ENCODE measurements around the gene CCDC71.

Gene CCDC71

DNA sequence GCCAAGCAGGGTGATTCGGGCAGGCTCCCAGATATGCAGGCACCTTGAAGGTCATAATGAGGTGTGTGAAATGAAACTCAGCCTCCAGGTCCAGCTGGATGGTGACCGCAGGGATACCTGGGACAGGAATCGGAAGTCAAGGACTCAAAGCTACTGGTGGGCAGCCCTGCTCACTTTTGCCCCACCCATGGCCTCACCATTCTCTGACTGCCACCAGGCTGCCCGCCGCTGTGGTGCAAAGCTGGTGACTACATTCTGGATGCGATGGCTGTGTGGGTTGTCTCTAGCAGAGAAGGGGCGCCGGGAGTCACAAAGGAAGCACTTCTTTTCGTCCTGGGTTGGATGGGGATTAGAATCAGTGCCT, 34.1 kb downstream of the CCDC71 start:
- Histone ChIP-seq H3K79me2 (ENCODE audit: insufficient read depth, low read length) (no peaks in the 10 kb centered on the region), H3K36me3 (ENCODE audit: insufficient read depth, low read length) (no peaks in the 10 kb centered on the region), H3K9ac (ENCODE audit: low read depth, low read length) (no peak overlapping the region), H3K9me3 (ENCODE audit: insufficient read depth, low read length, severe bottlenecking) (no peaks in the 10 kb centered on the region), H2AFZ (ENCODE audit: low read depth, low read length) (no peak overlapping the region), H3K4me3 (ENCODE audit: low read depth in 1 of 2, low read length in 2 of 2) (no peak overlapping the region), H3K27me3 (ENCODE audit: insufficient read depth, low read length, poor library complexity) (no peaks in the 10 kb centered on the region), H3K27ac (ENCODE audit: low read length) (no peak overlapping the region), H3K4me1 (ENCODE audit: insufficient read depth, low read length) (no peaks in the 10 kb centered on the region), H4K20me1 (ENCODE audit: insufficient read depth, low read length) (no peaks in the 10 kb centered on the region), H3K4me2 (ENCODE audit: insufficient read depth, low read length) (no peak overlapping the region)
- no peak for TF ChIP-seq EZH2 (IDR thresholded peaks at IDR 0.05; ENCODE audit: borderline replicate concordance, low read depth, low read length, severe bottlenecking)
- DNase-seq: no peak
- ATAC-seq (ENCODE audit: insufficient read depth, low read depth): no peak

DNA sequence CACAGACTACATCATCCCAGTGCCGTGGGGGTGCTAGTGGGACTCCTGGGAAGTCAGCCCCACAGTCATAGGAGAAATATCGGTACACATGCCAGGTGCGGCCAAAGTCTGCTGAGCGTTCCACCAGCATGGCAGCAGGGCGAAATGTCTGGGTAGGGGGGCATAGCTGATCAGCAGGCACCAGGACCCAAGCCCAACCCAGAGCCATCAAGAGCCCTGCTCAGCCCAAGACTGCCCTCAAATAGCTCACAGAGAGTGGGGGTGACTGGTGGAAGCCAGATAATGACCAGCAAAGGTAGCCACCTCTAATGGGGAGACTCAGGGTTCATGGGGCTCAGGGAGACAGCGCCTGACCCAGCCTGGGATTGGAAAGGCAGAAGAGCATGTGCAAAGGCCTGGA, 34.6 kb downstream of the CCDC71 start:
- no peaks in the 10 kb centered on the region for H3K27me3 ChIP-seq (ENCODE audit: insufficient read depth, low read length, poor library complexity)
- no peaks in the 10 kb centered on the region for H3K36me3 ChIP-seq (ENCODE audit: insufficient read depth, low read length)
- no peak overlapping the region for H3K4me3 ChIP-seq (ENCODE audit: low read depth in 1 of 2, low read length in 2 of 2)
- no peaks in the 10 kb centered on the region for H3K9me3 ChIP-seq (ENCODE audit: insufficient read depth, low read length, severe bottlenecking)
- no peaks in the 10 kb centered on the region for H4K20me1 ChIP-seq (ENCODE audit: insufficient read depth, low read length)
- H3K4me2 ChIP-seq (ENCODE audit: insufficient read depth, low read length): no peak overlapping the region
- no peak overlapping the region for H3K9ac ChIP-seq (ENCODE audit: low read depth, low read length)
- no peak for TF ChIP-seq EZH2 (IDR thresholded peaks at IDR 0.05; ENCODE audit: borderline replicate concordance, low read depth, low read length, severe bottlenecking)
- TF ChIP-seq, protein P1, sequence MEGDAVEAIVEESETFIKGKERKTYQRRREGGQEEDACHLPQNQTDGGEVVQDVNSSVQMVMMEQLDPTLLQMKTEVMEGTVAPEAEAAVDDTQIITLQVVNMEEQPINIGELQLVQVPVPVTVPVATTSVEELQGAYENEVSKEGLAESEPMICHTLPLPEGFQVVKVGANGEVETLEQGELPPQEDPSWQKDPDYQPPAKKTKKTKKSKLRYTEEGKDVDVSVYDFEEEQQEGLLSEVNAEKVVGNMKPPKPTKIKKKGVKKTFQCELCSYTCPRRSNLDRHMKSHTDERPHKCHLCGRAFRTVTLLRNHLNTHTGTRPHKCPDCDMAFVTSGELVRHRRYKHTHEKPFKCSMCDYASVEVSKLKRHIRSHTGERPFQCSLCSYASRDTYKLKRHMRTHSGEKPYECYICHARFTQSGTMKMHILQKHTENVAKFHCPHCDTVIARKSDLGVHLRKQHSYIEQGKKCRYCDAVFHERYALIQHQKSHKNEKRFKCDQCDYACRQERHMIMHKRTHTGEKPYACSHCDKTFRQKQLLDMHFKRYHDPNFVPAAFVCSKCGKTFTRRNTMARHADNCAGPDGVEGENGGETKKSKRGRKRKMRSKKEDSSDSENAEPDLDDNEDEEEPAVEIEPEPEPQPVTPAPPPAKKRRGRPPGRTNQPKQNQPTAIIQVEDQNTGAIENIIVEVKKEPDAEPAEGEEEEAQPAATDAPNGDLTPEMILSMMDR (IDR thresholded peaks at IDR 0.05; ENCODE audit: borderline replicate concordance, extremely low read depth, low read length, poor library complexity, severe bottlenecking): no peak
- no peak overlapping the region for H3K27ac ChIP-seq (ENCODE audit: low read length)
- H2AFZ ChIP-seq (ENCODE audit: low read depth, low read length): no peak overlapping the region
- no peaks in the 10 kb centered on the region for H3K4me1 ChIP-seq (ENCODE audit: insufficient read depth, low read length)
- no peak for DNase-seq
- ATAC-seq (ENCODE audit: insufficient read depth, low read depth): no peak
- no peaks in the 10 kb centered on the region for H3K79me2 ChIP-seq (ENCODE audit: insufficient read depth, low read length)

DNA sequence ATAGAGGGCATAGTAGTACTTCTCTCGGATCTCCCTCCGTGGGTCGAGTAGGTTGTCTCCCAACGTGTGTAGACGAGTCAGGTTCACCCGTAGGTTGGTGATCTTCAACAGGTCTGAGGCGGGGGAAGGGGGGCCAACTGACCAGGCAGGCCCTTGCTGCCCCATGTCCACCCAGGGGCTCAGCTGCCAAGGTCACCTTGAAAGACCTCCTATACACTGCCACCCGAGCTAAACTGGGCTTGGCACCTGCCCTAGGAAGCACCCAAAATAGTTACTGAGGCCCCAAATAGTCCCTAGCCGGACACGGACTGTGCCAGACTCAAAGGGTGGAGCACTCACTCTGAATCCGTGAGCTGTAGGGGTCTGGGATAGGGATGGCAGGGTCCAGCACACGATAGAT, 35.1 kb downstream of the CCDC71 start:
- Histone ChIP-seq H3K9ac (ENCODE audit: low read depth, low read length) (no peak overlapping the region), H3K9me3 (ENCODE audit: insufficient read depth, low read length, severe bottlenecking) (no peaks in the 10 kb centered on the region), H2AFZ (ENCODE audit: low read depth, low read length) (no peak overlapping the region), H3K4me3 (ENCODE audit: low read depth in 1 of 2, low read length in 2 of 2) (no peak overlapping the region), H4K20me1 (ENCODE audit: insufficient read depth, low read length) (no peaks in the 10 kb centered on the region), H3K79me2 (ENCODE audit: insufficient read depth, low read length) (no peaks in the 10 kb centered on the region), H3K4me1 (ENCODE audit: insufficient read depth, low read length) (no peaks in the 10 kb centered on the region), H3K36me3 (ENCODE audit: insufficient read depth, low read length) (no peaks in the 10 kb centered on the region), H3K27ac (ENCODE audit: low read length) (no peak overlapping the region), H3K27me3 (ENCODE audit: insufficient read depth, low read length, poor library complexity) (no peaks in the 10 kb centered on the region), H3K4me2 (ENCODE audit: insufficient read depth, low read length) (no peak overlapping the region)
- DNase-seq: no peak
- no peak for ATAC-seq (ENCODE audit: insufficient read depth, low read depth)
- TF ChIP-seq EZH2 (IDR thresholded peaks at IDR 0.05; ENCODE audit: borderline replicate concordance, low read depth, low read length, severe bottlenecking): no peak
- TF ChIP-seq, protein P1 (IDR thresholded peaks at IDR 0.05; ENCODE audit: borderline replicate concordance, extremely low read depth, low read length, poor library complexity, severe bottlenecking): no peak

DNA sequence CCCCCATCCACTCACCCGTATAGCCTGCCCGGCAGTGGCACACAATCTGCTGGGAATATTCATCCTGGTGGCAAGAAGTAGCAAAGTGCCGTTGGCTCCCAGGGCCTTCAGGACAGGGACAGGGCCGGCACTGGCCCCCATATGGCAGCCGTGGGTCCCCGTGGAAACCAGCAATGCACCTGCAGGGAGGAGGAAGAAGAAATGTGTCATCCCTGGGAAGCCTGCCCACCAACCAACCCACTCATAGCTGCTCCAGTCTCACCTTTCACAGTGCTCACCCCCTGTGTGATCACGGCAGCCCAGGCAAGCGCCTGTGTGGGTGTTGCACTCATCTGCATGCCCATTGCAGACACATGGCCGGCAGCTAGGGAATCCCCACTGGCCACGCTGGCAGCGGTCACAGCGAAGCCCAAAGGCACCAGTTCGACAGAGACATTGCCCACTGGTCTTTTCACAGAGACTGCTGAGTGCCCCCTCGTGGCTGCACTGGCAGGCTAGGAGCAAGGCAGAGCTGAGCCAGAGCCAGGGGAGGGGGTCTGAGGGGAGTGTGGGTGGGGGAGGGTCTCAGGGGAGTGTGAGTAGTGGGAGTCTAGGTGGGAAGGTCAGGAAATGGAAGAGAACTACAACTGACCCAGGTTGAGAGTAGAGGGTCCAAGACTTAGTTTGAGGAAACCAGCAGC, 41.0 kb downstream of the CCDC71 start:
- H3K36me3 ChIP-seq (ENCODE audit: insufficient read depth, low read length): peaks cover 4% of the 10 kb centered on the region; the same call in 1 of the 2 replicates
- H3K4me3 ChIP-seq (ENCODE audit: low read depth in 1 of 2, low read length in 2 of 2): no peak overlapping the region

More for the DNA sequence above, 41.0 kb downstream of the CCDC71 start:
- Histone ChIP-seq H4K20me1 (ENCODE audit: insufficient read depth, low read length) (no peaks in the 10 kb centered on the region), H3K9me3 (ENCODE audit: insufficient read depth, low read length, severe bottlenecking) (no peaks in the 10 kb centered on the region), H3K79me2 (ENCODE audit: insufficient read depth, low read length) (peaks cover 4% of the 10 kb centered on the region), H3K4me1 (ENCODE audit: insufficient read depth, low read length) (peaks cover 9% of the 10 kb centered on the region), H3K27ac (ENCODE audit: low read length) (no peak overlapping the region), H3K4me2 (ENCODE audit: insufficient read depth, low read length) (no peak overlapping the region), H3K27me3 (ENCODE audit: insufficient read depth, low read length, poor library complexity) (no peaks in the 10 kb centered on the region), H2AFZ (ENCODE audit: low read depth, low read length) (no peak overlapping the region), H3K9ac (ENCODE audit: low read depth, low read length) (no peak overlapping the region)
- DNase-seq (peak; percentile 15), ATAC-seq (ENCODE audit: insufficient read depth, low read depth) (no peak)
- TF ChIP-seq, protein P1 (IDR thresholded peaks at IDR 0.05; ENCODE audit: borderline replicate concordance, extremely low read depth, low read length, poor library complexity, severe bottlenecking): peak; percentile 50
- TF ChIP-seq EZH2 (IDR thresholded peaks at IDR 0.05; ENCODE audit: borderline replicate concordance, low read depth, low read length, severe bottlenecking): no peak
